Astrocyte (in vitro differentiated cells and primary cell): ENCODE measurements around the gene NCAM2. TPM values are rescaled to one million over a fixed set of nuclear protein-coding genes. Genes with fewer than 3 reads are reported as not detected.
A peak's percentile ranks its signal among the peaks of the same experiment; 100 is the strongest.

Experiments
- DNase-seq: peaks from one replicate; pipeline ENCODE4 v3.0.0-alpha.2; 2010; ENCODE audit warnings: low read depth
- FAIRE-seq: peaks from 2 replicates; lab custom pipeline; 2011; peaks lifted over from hg19 to GRCh38; lab: Jason Lieb, UNC
- H2AFZ ChIP-seq: 2 replicates; pipeline ENCODE4 v1.6.0; 2012; ENCODE audit warnings: low read depth, low read length, inconsistent platforms
- H3K27ac ChIP-seq: 2 replicates; pipeline ENCODE4 v1.5.1; 2011; ENCODE audit warnings: low read depth, low read length, inconsistent platforms
- H3K27me3 ChIP-seq: 2 replicates; pipeline ENCODE4 v1.6.0; 2011; ENCODE audit warnings: low read length, inconsistent platforms; ENCODE audit not compliant: insufficient read depth
- H3K36me3 ChIP-seq: 2 replicates; pipeline ENCODE4 v1.5.1; 2011; ENCODE audit warnings: low read length, inconsistent platforms; ENCODE audit not compliant: insufficient read depth
- H3K4me1 ChIP-seq: 2 replicates; pipeline ENCODE4 v1.5.1; 2011; ENCODE audit warnings: low read length, inconsistent platforms; ENCODE audit not compliant: insufficient read depth
- H3K4me2 ChIP-seq: 2 replicates; pipeline ENCODE4 v1.6.0; 2012; ENCODE audit warnings: low read length, inconsistent platforms
- H3K4me3 ChIP-seq: 2 replicates; pipeline ENCODE4 v1.5.1; 2011; ENCODE audit warnings: low read depth, mild to moderate bottlenecking, low read length, inconsistent platforms; ENCODE audit not compliant: insufficient read depth
- H3K79me2 ChIP-seq: 2 replicates; pipeline ENCODE4 v1.6.0; 2012; ENCODE audit warnings: mild to moderate bottlenecking, low read length, inconsistent platforms; ENCODE audit not compliant: insufficient read depth
- H3K9ac ChIP-seq: 2 replicates; pipeline ENCODE4 v1.6.0; 2012; ENCODE audit warnings: mild to moderate bottlenecking, low read length, inconsistent platforms
- H3K9me3 ChIP-seq: 2 replicates; pipeline ENCODE4 v1.5.1; 2012; ENCODE audit warnings: low read depth, mild to moderate bottlenecking, low read length, inconsistent platforms; ENCODE audit not compliant: insufficient read depth
- H4K20me1 ChIP-seq: 2 replicates; pipeline ENCODE4 v1.6.0; 2012; ENCODE audit warnings: low read length, inconsistent platforms; ENCODE audit not compliant: insufficient read depth
- H3K27ac Mint-ChIP-seq: one replicate; pipeline ENCODE4 v1.8.0; 2021; ENCODE audit warnings: mild to moderate bottlenecking, mixed read lengths; ENCODE audit not compliant: unreplicated experiment
- H3K27me3 Mint-ChIP-seq: one replicate; pipeline ENCODE4 v1.8.0; 2021; ENCODE audit warnings: low read depth, mixed read lengths; ENCODE audit not compliant: unreplicated experiment
- H3K36me3 Mint-ChIP-seq: one replicate; pipeline ENCODE4 v1.8.0; 2021; ENCODE audit warnings: low read depth, mixed read lengths; ENCODE audit not compliant: unreplicated experiment
- H3K4me1 Mint-ChIP-seq: one replicate; pipeline ENCODE4 v1.8.0; 2021; ENCODE audit warnings: low read depth, mixed read lengths; ENCODE audit not compliant: unreplicated experiment
- H3K4me3 Mint-ChIP-seq: one replicate; pipeline ENCODE4 v1.8.0; 2021; ENCODE audit warnings: mild to moderate bottlenecking, moderate library complexity, mixed read lengths; ENCODE audit not compliant: unreplicated experiment
- H3K9me3 Mint-ChIP-seq: one replicate; pipeline ENCODE4 v1.8.0; 2021; ENCODE audit warnings: mild to moderate bottlenecking, mixed read lengths; ENCODE audit not compliant: unreplicated experiment
- EZH2 ChIP-seq: IDR thresholded peaks from 2 replicates; pipeline ENCODE4 v1.6.1; 2012; ENCODE audit warnings: mild to moderate bottlenecking, low read length, inconsistent platforms; ENCODE audit not compliant: insufficient read depth
- total RNA-seq: library from RNA; stranded (reverse); gene quantifications from 2 replicates; pipeline ENCODE4 v1.2.1, GENCODE V29; 2021
- TF ChIP-seq, protein P1 (sequence below): IDR thresholded peaks from 2 replicates; pipeline ENCODE4 v1.5.1; 2011; ENCODE audit warnings: low read depth, mild to moderate bottlenecking, inconsistent platforms, low read length, moderate library complexity; ENCODE audit not compliant: insufficient read depth

Gene NCAM2
- total RNA-seq, 1 donor from 2014 or later: 6.8 TPM

- FAIRE-seq: no peak
- no peak overlapping the region for H3K4me3 ChIP-seq
- H2AFZ ChIP-seq: no peak overlapping the region
- H3K4me1 ChIP-seq: no peaks in the 10 kb centered on the region
- Mint-ChIP-seq H3K4me1 (no peaks in the 10 kb centered on the region), H3K4me3 (no peak overlapping the region), H3K27me3 (no peaks in the 10 kb centered on the region), H3K9me3 (no peaks in the 10 kb centered on the region), H3K36me3 (no peaks in the 10 kb centered on the region), H3K27ac (no peak overlapping the region)
- DNase-seq: peak; percentile 4
- no peak overlapping the region for H3K27ac ChIP-seq
- H3K36me3 ChIP-seq: no peaks in the 10 kb centered on the region
- H3K9ac ChIP-seq: no peak overlapping the region
- H4K20me1 ChIP-seq: no peaks in the 10 kb centered on the region
- no peak for TF ChIP-seq EZH2
- TF ChIP-seq, protein P1, sequence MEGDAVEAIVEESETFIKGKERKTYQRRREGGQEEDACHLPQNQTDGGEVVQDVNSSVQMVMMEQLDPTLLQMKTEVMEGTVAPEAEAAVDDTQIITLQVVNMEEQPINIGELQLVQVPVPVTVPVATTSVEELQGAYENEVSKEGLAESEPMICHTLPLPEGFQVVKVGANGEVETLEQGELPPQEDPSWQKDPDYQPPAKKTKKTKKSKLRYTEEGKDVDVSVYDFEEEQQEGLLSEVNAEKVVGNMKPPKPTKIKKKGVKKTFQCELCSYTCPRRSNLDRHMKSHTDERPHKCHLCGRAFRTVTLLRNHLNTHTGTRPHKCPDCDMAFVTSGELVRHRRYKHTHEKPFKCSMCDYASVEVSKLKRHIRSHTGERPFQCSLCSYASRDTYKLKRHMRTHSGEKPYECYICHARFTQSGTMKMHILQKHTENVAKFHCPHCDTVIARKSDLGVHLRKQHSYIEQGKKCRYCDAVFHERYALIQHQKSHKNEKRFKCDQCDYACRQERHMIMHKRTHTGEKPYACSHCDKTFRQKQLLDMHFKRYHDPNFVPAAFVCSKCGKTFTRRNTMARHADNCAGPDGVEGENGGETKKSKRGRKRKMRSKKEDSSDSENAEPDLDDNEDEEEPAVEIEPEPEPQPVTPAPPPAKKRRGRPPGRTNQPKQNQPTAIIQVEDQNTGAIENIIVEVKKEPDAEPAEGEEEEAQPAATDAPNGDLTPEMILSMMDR: no peak
- no peaks in the 10 kb centered on the region for H3K27me3 ChIP-seq
- H3K79me2 ChIP-seq: no peaks in the 10 kb centered on the region
- H3K9me3 ChIP-seq: no peaks in the 10 kb centered on the region
- no peak overlapping the region for H3K4me2 ChIP-seq
Measured at GRCh38 chr21:21385404-21385803, 387.2 kb downstream of the NCAM2 start.

DNA sequence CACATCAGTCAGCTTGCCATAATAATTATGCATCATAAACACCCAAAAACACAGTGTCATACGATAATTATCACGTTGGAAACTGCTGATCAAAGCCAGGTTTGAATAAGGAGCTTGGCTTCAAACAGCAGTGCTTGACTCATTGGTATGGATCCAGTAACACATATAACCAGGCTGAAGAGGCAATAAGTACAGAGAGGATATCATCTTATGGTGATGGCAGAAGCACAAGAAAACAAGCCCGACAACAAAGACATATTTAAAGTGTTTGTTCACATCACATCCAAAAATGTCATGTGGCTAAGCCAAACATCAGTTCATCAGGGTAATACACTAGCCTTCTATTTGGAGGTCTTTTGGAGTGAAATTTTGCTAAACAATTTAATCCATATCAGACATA is 389.7 kb downstream of the NCAM2 start:
- H3K79me2 ChIP-seq: no peaks in the 10 kb centered on the region
- H4K20me1 ChIP-seq: no peaks in the 10 kb centered on the region
- no peaks in the 10 kb centered on the region for H3K27me3 Mint-ChIP-seq
- H3K27me3 ChIP-seq: no peaks in the 10 kb centered on the region
- no peak overlapping the region for H3K4me2 ChIP-seq
- no peaks in the 10 kb centered on the region for H3K4me1 Mint-ChIP-seq
- H3K9me3 ChIP-seq: no peaks in the 10 kb centered on the region
- peaks cover 4% of the 10 kb centered on the region for H3K9me3 Mint-ChIP-seq
- no peak overlapping the region for H3K27ac ChIP-seq
- no peak overlapping the region for H3K4me3 Mint-ChIP-seq
- no peak overlapping the region for H3K27ac Mint-ChIP-seq
- H3K4me1 ChIP-seq: no peaks in the 10 kb centered on the region
- FAIRE-seq (no peak), DNase-seq (no peak)
- H3K4me3 ChIP-seq: no peak overlapping the region
- no peak overlapping the region for H2AFZ ChIP-seq
- no peak for TF ChIP-seq EZH2
- no peaks in the 10 kb centered on the region for H3K36me3 Mint-ChIP-seq
- H3K9ac ChIP-seq: no peak overlapping the region
- no peaks in the 10 kb centered on the region for H3K36me3 ChIP-seq

DNA sequence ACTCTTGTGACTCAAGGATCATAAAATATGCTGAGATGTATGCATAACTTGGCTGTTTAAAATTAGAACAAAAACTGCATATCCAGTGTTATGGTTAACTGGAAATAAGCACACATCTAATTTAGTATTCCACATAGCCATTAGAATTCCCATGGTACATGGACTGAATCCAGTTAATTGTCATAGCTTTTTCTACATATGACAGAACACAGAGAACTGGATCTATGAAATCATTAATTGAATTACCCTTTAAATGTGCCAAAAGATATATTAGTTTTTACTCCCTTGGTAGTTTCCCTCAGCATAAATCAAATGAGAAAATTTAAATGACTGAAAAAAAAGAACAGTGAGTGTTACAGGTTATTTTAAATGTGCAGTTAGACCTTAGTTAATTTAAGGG is 395.9 kb downstream of the NCAM2 start:
- Histone ChIP-seq H3K4me3 (no peak overlapping the region), H3K27me3 (no peaks in the 10 kb centered on the region), H3K9ac (no peak overlapping the region), H3K27ac (no peak overlapping the region), H3K4me1 (no peaks in the 10 kb centered on the region), H3K36me3 (no peaks in the 10 kb centered on the region), H2AFZ (no peak overlapping the region), H3K79me2 (no peaks in the 10 kb centered on the region), H4K20me1 (no peaks in the 10 kb centered on the region), H3K9me3 (peaks cover 7% of the 10 kb centered on the region), H3K4me2 (no peak overlapping the region)
- TF ChIP-seq, protein P1: no peak
- TF ChIP-seq EZH2: no peak
- Mint-ChIP-seq H3K4me3 (no peak overlapping the region), H3K27ac (no peak overlapping the region), H3K27me3 (no peaks in the 10 kb centered on the region), H3K4me1 (no peaks in the 10 kb centered on the region), H3K9me3 (peaks cover 13% of the 10 kb centered on the region), H3K36me3 (peaks cover 2% of the 10 kb centered on the region)
- FAIRE-seq: no peak
- DNase-seq: no peak
